HG03108 (cell line): ENCODE measurements around the gene PLD1.

Source experiments
- ATAC-seq: cut with Tn5 transposase; IDR thresholded peaks from one replicate; pipeline ENCODE4 v1.9.1; 2021; ENCODE audit warnings: moderate library complexity; ENCODE audit not compliant: unreplicated experiment

PLD1 gene

GRCh38 chr3:171678971-171679492 lies 131.3 kb downstream of the PLD1 start:
- ATAC-seq: no peak

GRCh38 chr3:171677706-171678105 lies 132.6 kb downstream of the PLD1 start:
- ATAC-seq: no peak

GRCh38 chr3:171676601-171677175 lies 133.6 kb downstream of the PLD1 start:
- no peak for ATAC-seq

GRCh38 chr3:171673951-171674350 lies 136.3 kb downstream of the PLD1 start:
- no peak for ATAC-seq

- ATAC-seq: no peak
Measured at GRCh38 chr3:171672538-171672937, 137.7 kb downstream of the PLD1 start.

- no peak for ATAC-seq
Measured at GRCh38 chr3:171672124-171672523, 138.2 kb downstream of the PLD1 start.

GRCh38 chr3:171671709-171672108 lies 138.6 kb downstream of the PLD1 start:
- no peak for ATAC-seq

- no peak for ATAC-seq
Measured at GRCh38 chr3:171666516-171666915, 143.8 kb downstream of the PLD1 start.

GRCh38 chr3:171663805-171664204 lies 146.5 kb downstream of the PLD1 start:
- no peak for ATAC-seq

GRCh38 chr3:171661484-171661883 lies 148.8 kb downstream of the PLD1 start:
- no peak for ATAC-seq

GRCh38 chr3:171660188-171660587 lies 150.1 kb downstream of the PLD1 start:
- ATAC-seq: no peak

- ATAC-seq: no peak
Measured at GRCh38 chr3:171658841-171659240, 151.4 kb downstream of the PLD1 start.

GRCh38 chr3:171654809-171655208 lies 155.5 kb downstream of the PLD1 start:
- ATAC-seq: no peak

GRCh38 chr3:171654326-171654725 lies 156.0 kb downstream of the PLD1 start:
- no peak for ATAC-seq

- ATAC-seq: no peak
Measured at GRCh38 chr3:171653701-171654100, 156.6 kb downstream of the PLD1 start.

- ATAC-seq: no peak
Measured at GRCh38 chr3:171652932-171653331, 157.4 kb downstream of the PLD1 start.

GRCh38 chr3:171649911-171650592 lies 160.2 kb downstream of the PLD1 start:
- ATAC-seq: no peak

GRCh38 chr3:171649267-171649666 lies 161.0 kb downstream of the PLD1 start:
- no peak for ATAC-seq

- ATAC-seq: no peak
Measured at GRCh38 chr3:171648069-171648468, 162.2 kb downstream of the PLD1 start.

- ATAC-seq: no peak
Measured at GRCh38 chr3:171646357-171647133, 163.7 kb downstream of the PLD1 start.

GRCh38 chr3:171644681-171645080 lies 165.6 kb downstream of the PLD1 start:
- ATAC-seq: no peak

- ATAC-seq: no peak
Measured at GRCh38 chr3:171643681-171644080, 166.6 kb downstream of the PLD1 start.
